H9 (cell line): ENCODE data around the gene MBP. TPM values are rescaled to one million over a fixed set of nuclear protein-coding genes. Genes with fewer than 3 reads are reported as not detected.

ENCODE experiments used
- DNase-seq: peaks from one replicate; pipeline ENCODE4 v3.0.0-alpha.2; 2017
- H2AFZ ChIP-seq: one replicate; pipeline ENCODE4 v1.6.1; 2013; ENCODE audit warnings: mild to moderate bottlenecking, low read length, control low read depth, moderate library complexity
- H2AK5ac ChIP-seq: 2 replicates; pipeline ENCODE4 v1.6.1; 2013; ENCODE audit warnings: low read length, control low read depth, mixed read lengths; ENCODE audit not compliant: insufficient read length
- H2BK120ac ChIP-seq: one replicate; pipeline ENCODE4 v1.6.1; 2013; ENCODE audit warnings: low read depth, mild to moderate bottlenecking, low read length, control low read depth, inconsistent platforms; ENCODE audit not compliant: poor library complexity, severe bottlenecking
- H2BK12ac ChIP-seq: 2 replicates; pipeline ENCODE4 v1.6.1; 2013; ENCODE audit warnings: low read length, control low read depth, mixed read lengths, low read depth; ENCODE audit not compliant: insufficient read length
- H2BK15ac ChIP-seq: 2 replicates; pipeline ENCODE4 v1.6.1; 2013; ENCODE audit warnings: low read depth, low read length, control low read depth
- H2BK20ac ChIP-seq: one replicate; pipeline ENCODE4 v1.6.1; 2013; ENCODE audit warnings: low read depth, mild to moderate bottlenecking, low read length, control low read depth, inconsistent platforms; ENCODE audit not compliant: poor library complexity, severe bottlenecking
- H2BK5ac ChIP-seq: 2 replicates; pipeline ENCODE4 v1.6.1; 2013; ENCODE audit warnings: low read length, control low read depth, mixed read lengths; ENCODE audit not compliant: insufficient read length
- H3K14ac ChIP-seq: 2 replicates; pipeline ENCODE4 v1.6.1; 2013; ENCODE audit warnings: low read length, control low read depth; ENCODE audit not compliant: insufficient read depth
- H3K18ac ChIP-seq: 2 replicates; pipeline ENCODE4 v1.6.1; 2013; ENCODE audit warnings: low read depth, mild to moderate bottlenecking, mixed read lengths, low read length, control low read depth; ENCODE audit not compliant: insufficient read length
- H3K23ac ChIP-seq: 2 replicates; pipeline ENCODE4 v1.6.1; 2013; ENCODE audit warnings: low read length, control low read depth, mixed read lengths, low read depth; ENCODE audit not compliant: insufficient read length
- H3K23me2 ChIP-seq: 2 replicates; pipeline ENCODE4 v1.6.1; 2013; ENCODE audit warnings: low read depth, mild to moderate bottlenecking, mixed read lengths, low read length, control low read depth; ENCODE audit not compliant: insufficient read length, poor library complexity, severe bottlenecking
- H3K27ac ChIP-seq: 2 replicates; pipeline ENCODE4 v1.5.1; 2013; ENCODE audit warnings: low read length, control low read depth, mixed read lengths, low read depth; ENCODE audit not compliant: insufficient read length
- H3K27me3 ChIP-seq: 2 replicates; pipeline ENCODE4 v1.6.1; 2013; ENCODE audit warnings: low read length, control low read depth, inconsistent platforms; ENCODE audit not compliant: insufficient read depth
- H3K4ac ChIP-seq: 2 replicates; pipeline ENCODE4 v1.6.1; 2013; ENCODE audit warnings: low read depth, mild to moderate bottlenecking, control low read depth, inconsistent platforms, low read length, moderate library complexity
- H3K4me1 ChIP-seq: 2 replicates; pipeline ENCODE4 v1.6.1; 2013; ENCODE audit warnings: low read length, control low read depth, inconsistent platforms; ENCODE audit not compliant: insufficient read depth
- H3K4me2 ChIP-seq: 2 replicates; pipeline ENCODE4 v1.6.1; 2013; ENCODE audit warnings: low read length, control low read depth, mixed read lengths; ENCODE audit not compliant: insufficient read length, insufficient read depth
- H3K56ac ChIP-seq: 2 replicates; pipeline ENCODE4 v1.6.1; 2013; ENCODE audit warnings: low read depth, mild to moderate bottlenecking, mixed read lengths, low read length, control low read depth; ENCODE audit not compliant: insufficient read length
- H3K79me1 ChIP-seq: 2 replicates; pipeline ENCODE4 v1.6.1; 2013; ENCODE audit warnings: low read depth, mild to moderate bottlenecking, moderate library complexity, low read length, control low read depth, inconsistent platforms; ENCODE audit not compliant: insufficient read depth, poor library complexity, severe bottlenecking
- H3K79me2 ChIP-seq: 2 replicates; pipeline ENCODE4 v1.6.1; 2013; ENCODE audit warnings: low read length, control low read depth, inconsistent platforms; ENCODE audit not compliant: insufficient read depth
- H3K9ac ChIP-seq: 2 replicates; pipeline ENCODE4 v1.6.1; 2013; ENCODE audit warnings: low read length, control low read depth, mixed read lengths; ENCODE audit not compliant: insufficient read length; ENCODE audit errors: extremely low read depth
- H3K9me3 ChIP-seq: one replicate; pipeline ENCODE4 v1.6.1; 2013; ENCODE audit warnings: low read depth, low read length, inconsistent platforms; ENCODE audit not compliant: control insufficient read depth
- H3T11ph ChIP-seq: one replicate; pipeline ENCODE4 v1.6.1; 2013; ENCODE audit warnings: mild to moderate bottlenecking, low read length, control low read depth, inconsistent platforms
- H4K20me1 ChIP-seq: one replicate; pipeline ENCODE4 v1.6.1; 2013; ENCODE audit not compliant: control insufficient read depth, insufficient read length, insufficient read depth
- H4K5ac ChIP-seq: 2 replicates; pipeline ENCODE4 v1.6.1; 2013; ENCODE audit warnings: low read depth, mild to moderate bottlenecking, mixed read lengths, low read length, control low read depth; ENCODE audit not compliant: insufficient read length
- H4K8ac ChIP-seq: replicated peaks from 2 replicates; pipeline ENCODE4 v1.6.1; 2013; ENCODE audit warnings: low read length, control low read depth, mixed read lengths, low read depth; ENCODE audit not compliant: insufficient read length
- H4K91ac ChIP-seq: 2 replicates; pipeline ENCODE4 v1.6.1; 2013; ENCODE audit warnings: low read depth, mild to moderate bottlenecking, moderate library complexity, mixed read lengths, low read length, control low read depth; ENCODE audit not compliant: insufficient read length
- H3K27ac Mint-ChIP-seq, 3 experiments: 2 replicates in 2 of 3; 3 replicates in 1 of 3; pipeline ENCODE4 v1.8.0; 2020 to 2021; ENCODE audit warnings: mixed read lengths in 3 of 3, mild to moderate bottlenecking in 1 of 3, moderate library complexity in 1 of 3
- H3K27me3 Mint-ChIP-seq: 2 replicates; pipeline ENCODE4 v1.8.0; 2021; ENCODE audit warnings: low read depth, mild to moderate bottlenecking, moderate library complexity, mixed read lengths
- H3K36me3 Mint-ChIP-seq, 3 experiments: 2 replicates in 2 of 3; 3 replicates in 1 of 3; pipeline ENCODE4 v1.8.0; 2020 to 2021; ENCODE audit warnings: low read depth in 3 of 3, mixed read lengths in 3 of 3; ENCODE audit not compliant: insufficient read depth in 1 of 3
- H3K4me1 Mint-ChIP-seq, 2 experiments: 2 replicates each; pipeline ENCODE4 v1.8.0; 2020; ENCODE audit warnings: mixed read lengths in 2 of 2
- H3K4me3 Mint-ChIP-seq, 2 experiments: 2 replicates in 1 of 2; 3 replicates in 1 of 2; pipeline ENCODE4 v1.8.0; 2020 to 2021; ENCODE audit warnings: mild to moderate bottlenecking in 2 of 2, mixed read lengths in 2 of 2, moderate library complexity in 1 of 2
- H3K9me3 Mint-ChIP-seq, 2 experiments: 2 replicates in 1 of 2; 3 replicates in 1 of 2; pipeline ENCODE4 v1.8.0; 2020; ENCODE audit warnings: mild to moderate bottlenecking in 2 of 2, mixed read lengths in 2 of 2, moderate library complexity in 1 of 2
- WGBS: extraction: QIAGEN DNeasy Blood & Tissue Kit; methylation state at CpG from one replicate; pipeline ENCODE4 v1.1.7; 2013; ENCODE audit warnings: missing lambda C conversion rate, low lambda C conversion rate, mixed read lengths; ENCODE audit not compliant: insufficient read length; ENCODE audit errors: extremely low coverage; 5-methylcytosine and 5-hydroxymethylcytosine counted together
- total RNA-seq: library from RNA; stranded (reverse); gene quantifications from 2 replicates; pipeline ENCODE4 v1.2.1, GENCODE V29; 2021
- TF ChIP-seq, protein P1 (sequence below): fragments of 200-600 bp; sonication (generic); conservative IDR thresholded peaks from 3 replicates; pipeline ENCODE4 v1.8.0; 2021; ENCODE audit warnings: antibody characterized with exemption, mild to moderate bottlenecking

Gene MBP
- total RNA-seq, 1 experiment from 2014 or later: 8.6 TPM

DNA sequence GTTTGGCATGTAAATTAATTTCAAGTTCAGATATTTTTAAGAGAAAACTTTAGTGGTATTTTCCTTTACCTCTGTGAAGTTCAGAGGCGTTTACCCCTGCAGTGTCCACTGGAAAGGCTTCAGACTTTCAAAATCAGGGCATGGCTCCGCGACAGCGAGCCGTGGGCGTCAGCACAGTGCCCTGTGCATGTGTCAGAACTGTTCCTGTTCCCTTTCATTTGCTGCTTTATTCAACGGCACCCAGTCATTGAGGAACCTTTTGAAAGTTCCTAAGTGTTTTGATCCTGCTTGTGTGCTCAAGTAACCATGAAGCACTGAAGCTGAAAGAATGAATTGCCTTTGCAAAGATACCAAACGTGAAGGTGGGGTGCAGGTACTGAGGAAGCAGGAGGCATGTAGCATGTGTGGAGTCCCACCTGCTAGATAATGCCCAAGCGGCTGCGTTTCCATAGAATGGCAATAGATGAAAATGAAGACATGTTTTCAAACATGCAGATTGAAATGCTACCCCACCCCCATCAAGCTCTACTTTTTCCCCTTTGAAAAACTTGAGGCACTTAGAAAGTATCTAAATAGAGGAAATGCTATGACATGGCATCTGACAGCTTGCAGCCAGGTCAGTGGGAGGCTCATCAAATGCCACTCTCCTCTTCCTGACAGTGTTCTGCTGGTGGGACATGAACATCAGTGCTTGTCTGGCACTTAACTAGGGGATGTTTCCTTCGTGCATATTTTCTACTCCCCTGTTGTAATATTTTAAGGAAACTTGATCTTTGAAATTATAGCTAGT is 161.6 kb downstream of the MBP start:
- Histone ChIP-seq H4K20me1 (no peaks in the 10 kb centered on the region), H3K56ac (no peak overlapping the region), H2BK12ac (no peak overlapping the region), H3K79me2 (no peaks in the 10 kb centered on the region), H4K8ac (no peak overlapping the region), H2AK5ac (no peak overlapping the region), H2AFZ (no peak overlapping the region), H3K9ac (no peak overlapping the region), H3K79me1 (no peaks in the 10 kb centered on the region), H3K4me2 (no peak overlapping the region), H3K27ac (no peak overlapping the region), H2BK20ac (no peak overlapping the region), H3K4ac (no peak overlapping the region), H3K23ac (no peak overlapping the region), H4K5ac (no peak overlapping the region), H3T11ph (no peak overlapping the region), H3K23me2 (no peaks in the 10 kb centered on the region), H3K4me1 (peaks cover 9% of the 10 kb centered on the region), H4K91ac (no peak overlapping the region), H2BK5ac (no peak overlapping the region), H3K14ac (no peak overlapping the region), H2BK15ac (no peak overlapping the region), H3K27me3 (no peaks in the 10 kb centered on the region), H3K18ac (no peak overlapping the region), H3K9me3 (peaks cover 10% of the 10 kb centered on the region), H2BK120ac (no peak overlapping the region)
- DNase-seq: no peak
- Mint-ChIP-seq H3K4me3 (no peak overlapping the region), H3K36me3 (peaks cover 2 to 4% (median 3%) of the 10 kb centered on the region in 3 experiments; a peak in 4 of 7 replicates), H3K27ac (peak overlapping the region in 1 of 3 experiments; percentile 65; a peak in 2 of 7 replicates), H3K4me1 (peaks cover 38 to 46% of the 10 kb centered on the region in 2 experiments), H3K27me3 (no peaks in the 10 kb centered on the region), H3K9me3 (peaks cover 0 to 3% of the 10 kb centered on the region in 2 experiments; a peak in 1 of 5 replicates)
- no CpG with 5 or more reads among the region's 11 CpGs for WGBS
- TF ChIP-seq, protein P1, sequence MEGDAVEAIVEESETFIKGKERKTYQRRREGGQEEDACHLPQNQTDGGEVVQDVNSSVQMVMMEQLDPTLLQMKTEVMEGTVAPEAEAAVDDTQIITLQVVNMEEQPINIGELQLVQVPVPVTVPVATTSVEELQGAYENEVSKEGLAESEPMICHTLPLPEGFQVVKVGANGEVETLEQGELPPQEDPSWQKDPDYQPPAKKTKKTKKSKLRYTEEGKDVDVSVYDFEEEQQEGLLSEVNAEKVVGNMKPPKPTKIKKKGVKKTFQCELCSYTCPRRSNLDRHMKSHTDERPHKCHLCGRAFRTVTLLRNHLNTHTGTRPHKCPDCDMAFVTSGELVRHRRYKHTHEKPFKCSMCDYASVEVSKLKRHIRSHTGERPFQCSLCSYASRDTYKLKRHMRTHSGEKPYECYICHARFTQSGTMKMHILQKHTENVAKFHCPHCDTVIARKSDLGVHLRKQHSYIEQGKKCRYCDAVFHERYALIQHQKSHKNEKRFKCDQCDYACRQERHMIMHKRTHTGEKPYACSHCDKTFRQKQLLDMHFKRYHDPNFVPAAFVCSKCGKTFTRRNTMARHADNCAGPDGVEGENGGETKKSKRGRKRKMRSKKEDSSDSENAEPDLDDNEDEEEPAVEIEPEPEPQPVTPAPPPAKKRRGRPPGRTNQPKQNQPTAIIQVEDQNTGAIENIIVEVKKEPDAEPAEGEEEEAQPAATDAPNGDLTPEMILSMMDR: no peak
